ENCODE results near the gene SORCS2. TPM values are rescaled to one million over a fixed set of nuclear protein-coding genes. Genes with fewer than 3 reads are reported as not detected.
"Not testable (repeated sequence)": the region's sequence is repeated elsewhere in the genome, so short reads cannot be mapped to it uniquely, and the experiment has no call there.

The SORCS2 gene
- total RNA-seq, 3 donors from 2014 or later = 0.66 to 1.3 (median 0.80) TPM

DNA sequence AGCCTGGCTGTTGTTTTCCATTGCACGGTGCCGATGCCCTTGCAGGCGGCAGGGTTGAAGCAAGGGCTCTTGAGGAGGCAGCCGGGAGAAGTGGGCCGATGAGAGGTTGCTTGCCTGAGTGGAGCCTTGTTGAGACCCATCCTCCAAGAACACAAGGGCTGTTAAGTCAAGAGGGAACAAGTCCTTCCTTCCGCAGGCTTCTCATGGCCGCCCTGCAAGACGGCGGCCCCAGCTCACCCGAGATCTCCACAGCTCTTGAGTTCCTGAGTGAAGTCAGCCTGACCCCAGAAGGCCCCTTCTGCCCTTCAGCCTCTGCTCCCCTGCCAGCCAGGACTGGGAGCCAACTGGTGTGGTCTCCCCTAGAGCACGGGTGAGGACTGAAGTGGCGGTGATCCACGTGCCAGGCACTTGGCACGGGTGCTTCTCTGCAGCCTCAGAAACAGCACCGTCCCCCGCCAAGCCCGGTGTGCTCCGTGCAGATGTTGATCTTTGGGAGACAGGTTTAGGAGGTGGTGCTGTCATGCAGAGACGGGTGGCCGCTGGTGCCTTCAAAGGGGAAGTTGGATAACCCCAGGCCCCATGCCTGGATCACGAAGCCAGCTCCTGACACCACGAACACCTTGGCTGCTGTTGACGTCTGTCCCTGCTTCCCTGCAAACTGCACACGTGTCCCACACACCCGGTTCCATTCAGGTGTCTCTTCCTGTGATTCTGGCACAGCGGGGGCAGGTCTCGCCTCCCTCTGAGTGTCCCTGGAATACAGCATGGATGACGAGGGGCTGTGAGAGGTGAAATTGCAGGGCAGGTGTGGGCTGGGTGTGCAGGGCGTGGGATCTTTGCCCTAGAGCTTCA lies 406.8 kb downstream of the SORCS2 start:
- H3K4me3 ChIP-seq = no peak overlapping the region
- intact Hi-C loops (cut with DNase I; ENCODE audit: low total_unique reads) = no loop called here
- no peaks in the 10 kb centered on the region for H3K4me1 ChIP-seq
- H3K27me3 ChIP-seq = peaks cover 0 to 24% of the 10 kb centered on the region in 2 donors
- no peak for DNase-seq (ENCODE audit: low spot score in 2 of 2)
- TF ChIP-seq POLR2A (IDR thresholded peaks at IDR 0.05) (no peak), POLR2AphosphoS5 (IDR thresholded peaks at IDR 0.05) (no peak), CTCF (IDR thresholded peaks at IDR 0.05) (no peak)
- no peak overlapping the region for H3K27ac ChIP-seq
- no peaks in the 10 kb centered on the region for H3K36me3 ChIP-seq
- H3K9me3 ChIP-seq = peaks cover 3 to 7% of the 10 kb centered on the region in 2 donors

- TF ChIP-seq POLR2AphosphoS5 (IDR thresholded peaks at IDR 0.05) = no peak
- TF ChIP-seq POLR2A (IDR thresholded peaks at IDR 0.05) = no peak
- TF ChIP-seq CTCF (IDR thresholded peaks at IDR 0.05) = no peak
- Histone ChIP-seq H3K36me3 (no peaks in the 10 kb centered on the region), H3K4me1 (no peaks in the 10 kb centered on the region), H3K27me3 (peaks cover 0 to 13% of the 10 kb centered on the region in 2 donors), H3K27ac (no peak overlapping the region), H3K4me3 (no peak overlapping the region), H3K9me3 (peaks cover 3 to 7% of the 10 kb centered on the region in 2 donors)
- DNase-seq (ENCODE audit: low spot score in 2 of 2) = no peak
- intact Hi-C loops (cut with DNase I; ENCODE audit: low total_unique reads) = no loop called here
These were observed 407.9 kb downstream of the SORCS2 start for GRCh38 chr4:7600247-7600646.

- H3K27me3 ChIP-seq; H3K36me3 ChIP-seq; H3K27ac ChIP-seq; H3K4me3 ChIP-seq; H3K4me1 ChIP-seq; DNase-seq (ENCODE audit: low spot score in 2 of 2); intact Hi-C loops (cut with DNase I; ENCODE audit: low total_unique reads); H3K9me3 ChIP-seq: not testable (repeated sequence)
These were observed 409.8 kb downstream of the SORCS2 start for GRCh38 chr4:7602166-7602565.

GRCh38 chr4:7607156-7607910 lies 415.0 kb downstream of the SORCS2 start:
- Histone ChIP-seq H3K4me1 (no peaks in the 10 kb centered on the region), H3K9me3 (peaks cover 0 to 7% of the 10 kb centered on the region in 2 donors), H3K27me3 (peaks cover 0 to 6% of the 10 kb centered on the region in 2 donors), H3K27ac (no peak overlapping the region), H3K36me3 (no peaks in the 10 kb centered on the region), H3K4me3 (no peak overlapping the region)
- TF ChIP-seq POLR2AphosphoS5 (IDR thresholded peaks at IDR 0.05) (no peak), CTCF (IDR thresholded peaks at IDR 0.05) (no peak), POLR2A (IDR thresholded peaks at IDR 0.05) (no peak)
- intact Hi-C loops (cut with DNase I; ENCODE audit: low total_unique reads) = no loop called here
- DNase-seq (ENCODE audit: low spot score in 2 of 2) = no peak

DNA sequence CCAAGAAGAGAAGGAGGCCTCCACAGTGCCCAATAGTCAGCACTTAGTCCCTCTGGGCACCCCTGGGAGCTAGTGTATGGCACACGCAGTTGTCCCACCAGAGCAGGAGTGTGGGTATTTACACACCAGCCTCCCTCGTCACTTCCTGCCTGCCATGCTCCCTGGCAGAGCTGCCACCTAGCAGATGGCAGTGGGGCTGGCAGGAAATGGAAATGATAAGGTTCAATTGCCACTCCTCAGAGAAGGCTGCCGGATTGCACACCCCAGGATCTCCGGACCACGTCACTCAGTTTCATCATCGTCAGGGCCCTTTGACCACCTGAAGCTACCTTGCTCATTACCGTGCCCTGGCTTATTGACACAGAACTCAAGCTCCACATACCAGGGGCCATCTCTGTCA lies 415.7 kb downstream of the SORCS2 start:
- Histone ChIP-seq H3K4me1 (no peaks in the 10 kb centered on the region), H3K4me3 (no peak overlapping the region), H3K36me3 (no peaks in the 10 kb centered on the region), H3K9me3 (peaks cover 0 to 3% of the 10 kb centered on the region in 2 donors), H3K27ac (no peak overlapping the region), H3K27me3 (peaks cover 0 to 6% of the 10 kb centered on the region in 2 donors)
- no peak for TF ChIP-seq POLR2AphosphoS5 (IDR thresholded peaks at IDR 0.05)
- intact Hi-C loops (cut with DNase I; ENCODE audit: low total_unique reads) = no loop called here
- DNase-seq (ENCODE audit: low spot score in 2 of 2) = no peak

DNA sequence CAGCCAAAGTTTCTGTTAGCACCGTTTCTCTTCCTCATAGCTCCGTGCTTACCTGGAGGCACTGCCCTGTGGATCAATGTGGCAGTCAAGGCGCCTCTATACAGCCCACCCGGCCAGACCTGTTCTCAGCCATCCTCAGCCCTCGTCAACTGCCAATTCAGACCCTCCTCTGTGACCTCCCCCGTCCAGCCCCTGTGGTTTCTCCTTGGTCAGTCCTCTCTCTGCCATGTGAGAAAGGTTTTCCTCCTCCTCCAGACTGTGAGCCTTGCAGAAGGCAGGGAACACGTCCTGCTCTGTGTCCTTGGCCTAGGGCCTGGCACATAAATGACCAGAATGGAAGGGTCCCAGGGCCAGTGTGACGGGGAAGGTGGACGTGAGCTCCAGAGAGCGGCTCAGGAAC lies 417.0 kb downstream of the SORCS2 start:
- DNase-seq (ENCODE audit: low spot score in 2 of 2) = no peak
- no peak for TF ChIP-seq POLR2AphosphoS5 (IDR thresholded peaks at IDR 0.05)
- TF ChIP-seq CTCF (IDR thresholded peaks at IDR 0.05) = no peak
- TF ChIP-seq POLR2A (IDR thresholded peaks at IDR 0.05) = no peak
- Histone ChIP-seq H3K9me3 (no peaks in the 10 kb centered on the region), H3K4me1 (no peaks in the 10 kb centered on the region), H3K27me3 (peaks cover 0 to 6% of the 10 kb centered on the region in 2 donors), H3K4me3 (no peak overlapping the region), H3K27ac (no peak overlapping the region), H3K36me3 (no peaks in the 10 kb centered on the region)
- intact Hi-C loops (cut with DNase I; ENCODE audit: low total_unique reads) = no loop called here

Measured in breast epithelium (tissue), 4 donors.